HEK293 (cell line): ENCODE data around the gene FAM221A.

Experiments used
- CTCF ChIA-PET: fragments of 350-600 bp; formaldehyde crosslinking; extraction: SDS; loops from one replicate; lab custom pipeline; 2021; ENCODE audit warnings: antibody characterized with exemption; lab: Yijun Ruan, JAX
- POLR2A ChIA-PET: fragments of 300-600 bp; formaldehyde crosslinking; extraction: SDS; loops from one replicate; lab custom pipeline; 2020; ENCODE audit warnings: antibody characterized with exemption, inconsistent platforms; lab: Yijun Ruan, JAX
- H3K27ac ChIP-seq: fragments of 200-500 bp; sonication (Bioruptor generic); 2 replicates; pipeline ENCODE4 v1.5.1; 2014; ENCODE audit warnings: low read depth, low read length, control low read depth, inconsistent platforms; ENCODE audit errors: extremely low read depth
- H3K36me3 ChIP-seq, 2 experiments: fragments of 200-500 bp in 1 of 2; sonication (Bioruptor generic) in 1 of 2; 1 replicate in 1 of 2; 2 replicates in 1 of 2; pipeline ENCODE4 v1.5.1; 2014 to 2017; ENCODE audit warnings: inconsistent platforms in 2 of 2, low read length in 2 of 2; ENCODE audit not compliant: control insufficient read depth in 2 of 2, insufficient read depth in 1 of 2
- H3K4me1 ChIP-seq: fragments of 200-500 bp; sonication (Bioruptor generic); 2 replicates; pipeline ENCODE4 v1.5.1; 2014; ENCODE audit warnings: mild to moderate bottlenecking, low read length, inconsistent platforms; ENCODE audit not compliant: control insufficient read depth, insufficient read depth
- H3K4me3 ChIP-seq: 2 replicates; pipeline ENCODE4 v1.5.1; 2011; ENCODE audit warnings: low read depth, mild to moderate bottlenecking, control low read depth, low read length, moderate library complexity
- H3K9me3 ChIP-seq: fragments of 200-500 bp; sonication (Bioruptor generic); 2 replicates; pipeline ENCODE4 v1.5.1; 2014; ENCODE audit warnings: low read depth, low read length, inconsistent platforms; ENCODE audit not compliant: control insufficient read depth, insufficient read depth
- ATF2 ChIP-seq: fragments of 450-650 bp; formaldehyde crosslinking; IDR thresholded peaks from 2 replicates; pipeline ENCODE4 v1.5.1; 2016; ENCODE audit warnings: missing biosample characterization, missing genetic modification characterization, low read depth
- BCL11A ChIP-seq: fragments of 450-650 bp; formaldehyde crosslinking; IDR thresholded peaks from 2 replicates; pipeline ENCODE4 v1.5.1; 2016; ENCODE audit warnings: low read depth, missing biosample characterization, missing genetic modification characterization
- HIC1 ChIP-seq: fragments of 450-650 bp; formaldehyde crosslinking; IDR thresholded peaks from 2 replicates; pipeline ENCODE4 v1.5.1; 2016; ENCODE audit warnings: missing biosample characterization, missing genetic modification characterization
- KLF16 ChIP-seq: fragments of 450-650 bp; formaldehyde crosslinking; IDR thresholded peaks from 2 replicates; pipeline ENCODE4 v1.5.1; 2017; ENCODE audit warnings: missing biosample characterization, missing genetic modification characterization
- REPIN1 ChIP-seq: fragments of 450-650 bp; formaldehyde crosslinking; IDR thresholded peaks from 2 replicates; pipeline ENCODE4 v1.5.1; 2017; ENCODE audit warnings: missing biosample characterization, missing genetic modification characterization, low read depth
- SP3 ChIP-seq: fragments of 450-650 bp; formaldehyde crosslinking; IDR thresholded peaks from 2 replicates; pipeline ENCODE4 v1.5.1; 2016; ENCODE audit warnings: missing biosample characterization, missing genetic modification characterization
- ZBTB11 ChIP-seq: fragments of 450-650 bp; formaldehyde crosslinking; conservative IDR thresholded peaks from 2 replicates; pipeline ENCODE4 v1.5.1; 2016; ENCODE audit warnings: low read depth, missing biosample characterization, missing genetic modification characterization
- ZBTB6 ChIP-seq: fragments of 450-650 bp; formaldehyde crosslinking; IDR thresholded peaks from 2 replicates; pipeline ENCODE4 v1.5.1; 2017; ENCODE audit warnings: missing biosample characterization, missing genetic modification characterization
- ZFP69B ChIP-seq: fragments of 450-650 bp; formaldehyde crosslinking; IDR thresholded peaks from 2 replicates; pipeline ENCODE4 v1.5.1; 2016; ENCODE audit warnings: missing biosample characterization, missing genetic modification characterization
- ZNF140 ChIP-seq: fragments of 450-650 bp; formaldehyde crosslinking; IDR thresholded peaks from 2 replicates; pipeline ENCODE4 v1.5.1; 2016; ENCODE audit warnings: missing biosample characterization, missing genetic modification characterization
- ZNF157 ChIP-seq: fragments of 450-650 bp; formaldehyde crosslinking; IDR thresholded peaks from 2 replicates; pipeline ENCODE4 v1.5.1; 2016; ENCODE audit warnings: missing biosample characterization, missing genetic modification characterization
- ZNF16 ChIP-seq: fragments of 450-650 bp; formaldehyde crosslinking; IDR thresholded peaks from 2 replicates; pipeline ENCODE4 v1.5.1; 2016; ENCODE audit warnings: low read depth, missing biosample characterization, missing genetic modification characterization
- ZNF184 ChIP-seq: fragments of 450-650 bp; IDR thresholded peaks from 2 replicates; pipeline ENCODE4 v1.5.1; 2018; ENCODE audit warnings: missing biosample characterization, mild to moderate bottlenecking, missing genetic modification characterization
- ZNF2 ChIP-seq: fragments of 450-650 bp; formaldehyde crosslinking; IDR thresholded peaks from 2 replicates; pipeline ENCODE4 v1.5.1; 2016; ENCODE audit warnings: missing biosample characterization, missing genetic modification characterization
- ZNF214 ChIP-seq: fragments of 450-650 bp; formaldehyde crosslinking; IDR thresholded peaks from 2 replicates; pipeline ENCODE4 v1.5.1; 2017; ENCODE audit warnings: missing biosample characterization, mild to moderate bottlenecking, missing genetic modification characterization, borderline replicate concordance
- ZNF23 ChIP-seq: fragments of 450-650 bp; formaldehyde crosslinking; IDR thresholded peaks from 2 replicates; pipeline ENCODE4 v1.5.1; 2016; ENCODE audit warnings: missing biosample characterization, missing genetic modification characterization, borderline replicate concordance
- ZNF239 ChIP-seq: fragments of 450-650 bp; formaldehyde crosslinking; IDR thresholded peaks from 2 replicates; pipeline ENCODE4 v1.5.1; 2016; ENCODE audit warnings: missing biosample characterization, missing genetic modification characterization
- ZNF26 ChIP-seq: fragments of 450-650 bp; formaldehyde crosslinking; IDR thresholded peaks from 2 replicates; pipeline ENCODE4 v1.5.1; 2016; ENCODE audit warnings: missing biosample characterization, missing genetic modification characterization
- ZNF324 ChIP-seq: fragments of 450-650 bp; formaldehyde crosslinking; IDR thresholded peaks from 2 replicates; pipeline ENCODE4 v1.5.1; 2016; ENCODE audit warnings: missing biosample characterization, missing genetic modification characterization
- ZNF416 ChIP-seq: fragments of 450-650 bp; formaldehyde crosslinking; IDR thresholded peaks from 2 replicates; pipeline ENCODE4 v1.5.1; 2016; ENCODE audit warnings: missing biosample characterization, missing genetic modification characterization
- ZNF449 ChIP-seq: fragments of 450-650 bp; formaldehyde crosslinking; IDR thresholded peaks from 2 replicates; pipeline ENCODE4 v1.5.1; 2017; ENCODE audit warnings: missing biosample characterization, mild to moderate bottlenecking, missing genetic modification characterization, moderate library complexity
- ZNF558 ChIP-seq: fragments of 450-650 bp; formaldehyde crosslinking; IDR thresholded peaks from 2 replicates; pipeline ENCODE4 v1.5.1; 2016; ENCODE audit warnings: missing biosample characterization, missing genetic modification characterization
- ZNF660 ChIP-seq: fragments of 450-650 bp; IDR thresholded peaks from 2 replicates; pipeline ENCODE4 v1.5.1; 2018; ENCODE audit warnings: missing biosample characterization, mild to moderate bottlenecking, missing genetic modification characterization
- ZNF677 ChIP-seq: fragments of 450-650 bp; IDR thresholded peaks from 2 replicates; pipeline ENCODE4 v1.5.0; 2018; ENCODE audit warnings: missing biosample characterization, mild to moderate bottlenecking, missing genetic modification characterization, moderate library complexity
- ZNF704 ChIP-seq: fragments of 450-650 bp; formaldehyde crosslinking; IDR thresholded peaks from 2 replicates; pipeline ENCODE4 v1.5.1; 2016; ENCODE audit warnings: missing biosample characterization, missing genetic modification characterization
- ZNF791 ChIP-seq: fragments of 450-650 bp; formaldehyde crosslinking; IDR thresholded peaks from 2 replicates; pipeline ENCODE4 v1.5.1; 2016; ENCODE audit warnings: missing biosample characterization, missing genetic modification characterization

Gene FAM221A

GRCh38 chr7:23679898-23680413 is at the start of gene FAM221A:
Gene FAM221A, plus strand, starts transcription at chr7:23680199. Its CDS starts 20 bp downstream, at chr7:23680219.
- peak within 1 kb of the TSS; percentile 40 for H3K4me3 ChIP-seq
- H3K9me3 ChIP-seq, result no peaks in the 10 kb centered on the region
- H3K36me3 ChIP-seq, result peaks cover 7 to 11% of the 10 kb centered on the region in 2 experiments; a peak in 2 of 3 replicates
- ChIA-PET POLR2A (interaction anchor here (1.7 kb wide), 1 partner anchor 82 kb away, joined by 11 read pairs; the partner anchor contains the start of gene CCDC126), CTCF (interaction anchor here (0.5 to 4.0 kb wide), 11 partner anchors 12 to 562 kb away, joined by 3 to 23 read pairs (median 3); no protein-coding TSS in a partner anchor)
- peak within 1 kb of the TSS; percentile 77 for H3K27ac ChIP-seq
- H3K4me1 ChIP-seq, result 0 out of 2 replicates have a peak, but pooled peaks cover 5% of the 10 kb centered on the region
- TF ChIP-seq KLF16 (tag by site-specific recombination), result no peak
- TF ChIP-seq ZNF2 (tag by site-specific recombination), result no peak
- TF ChIP-seq ATF2 (tag by site-specific recombination), result no peak
- TF ChIP-seq ZNF239 (tag by site-specific recombination), result no peak
- no peak for TF ChIP-seq ZNF660
- TF ChIP-seq ZNF704 (tag by site-specific recombination), result no peak
- TF ChIP-seq ZNF16 (tag by site-specific recombination), result no peak
- TF ChIP-seq ZNF214 (tag by site-specific recombination), result no peak
- no peak for TF ChIP-seq ZNF157 (tag by site-specific recombination)
- TF ChIP-seq ZNF677 (tag by site-specific recombination), result no peak
- no peak for TF ChIP-seq ZNF324 (tag by site-specific recombination)
- no peak for TF ChIP-seq ZNF449
- no peak for TF ChIP-seq ZBTB11 (tag by site-specific recombination)
- TF ChIP-seq ZNF26, result no peak
- no peak for TF ChIP-seq ZNF558 (tag by site-specific recombination)
- no peak for TF ChIP-seq ZNF416 (tag by site-specific recombination)
- no peak for TF ChIP-seq ZNF23
- no peak for TF ChIP-seq REPIN1
- peak; percentile 60 for TF ChIP-seq SP3 (tag by site-specific recombination)
- no peak for TF ChIP-seq BCL11A (tag by site-specific recombination)
- no peak for TF ChIP-seq ZBTB6 (tag by site-specific recombination)
- TF ChIP-seq ZNF791 (tag by site-specific recombination), result no peak
- no peak for TF ChIP-seq ZFP69B (tag by site-specific recombination)
- TF ChIP-seq ZNF184 (tag by site-specific recombination), result no peak
- TF ChIP-seq HIC1 (tag by site-specific recombination), result no peak
- TF ChIP-seq ZNF140 (tag by site-specific recombination), result no peak
